ENCODE measurements around the gene FLNA.
"Not testable (repeated sequence)": the region's sequence is repeated elsewhere in the genome, so short reads cannot be mapped to it uniquely, and the experiment has no call there.

Gene FLNA

DNA sequence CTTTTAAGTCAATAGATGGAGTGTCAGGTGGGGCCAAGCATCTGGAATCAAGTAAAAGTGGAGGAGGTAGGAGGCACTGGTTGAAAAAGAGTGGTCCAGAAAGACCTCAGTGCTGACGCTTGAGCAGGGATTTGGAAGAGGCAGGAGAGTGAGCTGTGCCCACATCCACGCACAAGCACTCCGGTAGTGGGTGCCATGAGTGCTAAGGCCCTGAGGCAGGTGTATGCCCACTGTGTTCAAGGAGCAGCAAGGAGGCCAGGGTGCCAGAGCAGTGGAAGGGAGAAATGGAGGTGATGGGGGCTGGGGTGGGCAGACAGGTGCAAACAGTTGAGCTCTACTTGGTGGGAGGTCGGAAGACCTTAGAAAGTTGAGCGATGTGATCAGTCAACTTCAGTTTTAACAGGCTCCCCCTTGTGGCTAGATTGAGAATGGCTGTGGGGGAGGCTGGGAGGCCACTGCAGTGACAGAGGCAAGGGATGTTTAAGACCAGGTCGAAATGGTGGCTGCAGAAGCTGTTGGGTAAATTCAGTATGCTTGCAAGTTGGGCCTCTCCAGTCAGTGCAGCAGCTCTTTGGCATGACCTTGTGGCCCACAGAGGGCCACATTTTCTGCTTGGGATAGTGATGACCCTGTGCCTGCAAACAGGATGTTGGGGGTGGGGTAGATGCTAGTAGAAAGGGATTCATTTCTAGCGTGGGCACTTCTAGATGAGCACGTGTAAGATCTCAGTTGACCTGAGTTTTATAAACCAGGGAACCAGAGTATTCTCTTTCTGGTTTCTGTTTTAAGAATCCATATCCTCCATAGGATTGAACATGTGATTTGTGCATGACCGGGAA, 66.1 kb downstream of the FLNA start:
- DNase-seq = peak in 25 of 56 donors; percentile 1 to 65 (median 12)

DNA sequence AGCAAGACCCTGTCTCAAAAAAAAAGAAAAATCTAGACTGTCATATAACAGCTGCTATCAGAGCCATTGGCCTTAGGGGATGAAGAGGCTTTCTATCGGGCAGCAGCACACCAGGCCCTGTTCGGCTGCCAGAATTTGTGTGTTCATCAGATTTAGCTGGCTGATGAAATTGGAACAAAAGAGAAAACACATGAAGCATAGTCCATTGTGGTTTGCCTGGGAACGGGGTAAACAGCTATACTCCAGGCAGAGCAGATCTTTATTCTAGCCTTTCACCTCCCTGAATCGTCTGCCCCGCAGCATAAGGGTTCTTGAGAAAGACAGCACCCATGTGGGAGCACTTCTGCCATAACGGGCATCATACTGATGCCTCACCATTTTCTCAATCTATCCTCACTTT, 67.2 kb downstream of the FLNA start:
- DNase-seq = peak in 5 of 56 donors; percentile 0 to 12 (median 8)

DNA sequence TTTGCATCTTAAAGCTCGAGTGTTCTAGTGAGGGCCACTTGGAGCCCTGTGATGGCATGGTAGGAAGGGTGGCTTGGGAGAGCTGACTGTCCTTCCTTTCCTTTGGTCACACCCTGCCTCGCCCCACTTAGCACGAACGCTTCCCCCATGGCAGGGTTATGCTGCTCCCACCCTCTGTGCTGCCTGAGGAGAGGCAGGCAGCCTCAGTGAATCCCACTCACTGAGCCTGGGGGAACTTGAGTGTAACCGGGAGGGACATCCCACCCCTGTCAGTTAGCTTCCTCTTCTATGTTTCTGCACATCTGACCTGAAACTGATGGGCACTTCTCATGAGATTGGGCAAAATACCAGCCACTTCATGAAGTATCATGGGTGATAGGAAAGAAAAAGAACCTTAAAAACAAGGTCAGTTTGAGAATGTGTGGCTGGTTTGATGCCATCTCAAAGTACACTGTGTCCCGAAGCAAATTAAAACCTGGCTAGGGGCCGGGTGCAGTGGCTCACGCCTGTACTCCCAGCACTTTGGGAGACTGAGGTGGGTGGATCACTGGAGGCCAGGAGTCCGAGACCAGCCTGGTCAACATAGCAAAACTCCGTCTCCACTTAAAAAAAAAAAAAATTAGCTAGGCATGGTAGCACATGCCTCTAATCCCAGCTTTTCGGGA, 68.8 kb downstream of the FLNA start:
- DNase-seq = no peak

DNA sequence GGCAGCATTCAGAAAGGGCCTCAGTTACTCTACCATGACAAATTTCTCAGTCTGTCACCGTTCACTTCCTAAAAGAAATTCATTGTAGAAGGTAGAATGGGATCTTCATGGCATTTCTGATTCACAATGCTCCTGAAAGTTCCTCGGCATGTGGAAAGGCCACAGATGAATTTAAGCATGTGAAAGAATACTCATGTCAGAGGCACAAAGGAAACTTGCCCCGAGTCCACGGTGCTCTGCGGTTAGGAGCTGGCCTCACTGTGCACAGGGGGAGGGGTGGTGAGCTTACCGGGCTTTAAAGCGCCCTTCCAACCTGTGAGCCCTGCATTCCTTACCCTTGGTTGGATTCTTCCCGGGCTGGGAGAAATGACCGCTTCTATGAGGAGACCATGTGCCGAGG, 69.6 kb downstream of the FLNA start:
- DNase-seq = no peak

DNA sequence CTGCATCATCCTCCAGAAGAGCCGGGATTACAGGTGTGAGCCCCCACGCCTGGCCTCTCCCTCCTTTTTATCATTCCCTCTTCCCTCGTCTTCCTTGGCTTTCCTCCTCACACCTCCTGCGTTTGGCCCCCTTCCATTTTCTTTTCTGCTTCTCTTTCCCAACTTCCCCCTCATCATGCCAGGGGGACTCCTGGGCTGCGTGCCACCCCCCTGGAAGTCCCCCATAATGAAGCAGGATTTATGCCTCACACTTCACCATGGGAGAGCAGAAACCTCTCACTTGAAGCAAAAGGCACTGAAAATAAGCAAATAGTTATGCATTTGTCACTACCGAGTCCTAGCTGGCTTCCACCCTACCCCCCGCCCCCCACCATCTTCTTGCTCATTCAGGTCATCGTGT, 71.0 kb downstream of the FLNA start:
- DNase-seq = no peak

DNA sequence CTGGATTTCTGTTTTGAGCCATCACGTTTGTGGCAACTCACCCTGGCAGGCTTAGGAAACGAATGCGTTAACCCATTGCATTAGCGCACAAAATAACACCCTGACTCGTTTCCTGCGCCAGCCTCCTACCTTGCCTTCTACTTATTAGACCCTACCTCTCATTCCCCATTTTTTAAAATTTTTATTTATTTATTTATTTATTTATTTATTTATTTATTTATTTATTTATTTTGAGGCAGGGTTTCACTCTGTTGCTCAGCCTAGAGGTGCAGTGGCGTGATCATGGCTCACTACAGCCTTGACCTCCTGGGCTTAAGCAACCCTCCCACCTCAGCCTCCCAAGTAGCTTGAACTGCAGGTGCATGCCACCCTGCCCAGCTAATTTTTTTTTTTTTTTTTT, 71.4 kb downstream of the FLNA start:
- not testable (repeated sequence) for DNase-seq

DNA sequence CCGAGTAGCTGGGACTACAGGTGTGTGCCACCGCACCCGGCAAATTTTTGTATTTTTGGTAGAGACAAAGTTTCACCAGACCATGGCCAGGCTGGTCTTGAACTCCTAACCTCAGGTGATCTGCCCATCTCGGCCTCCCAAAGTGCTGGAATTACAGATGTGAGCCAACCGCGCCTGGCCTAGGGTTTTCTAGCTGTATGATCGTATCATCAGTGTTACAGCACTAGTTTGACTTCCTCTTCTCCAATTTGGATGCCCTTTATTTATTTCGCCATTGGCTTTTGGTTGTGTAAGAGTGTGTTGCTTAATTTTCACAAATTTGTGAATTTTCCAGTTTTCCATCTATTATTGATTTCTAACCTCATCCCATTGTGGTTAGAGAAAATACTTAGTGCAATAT, 73.6 kb downstream of the FLNA start:
- DNase-seq = no peak

All from nucleus accumbens (tissue), 56 donors.